Heart right ventricle (tissue), 16 donors: ENCODE data around the gene VAC14. TPM values are rescaled to one million over a fixed set of nuclear protein-coding genes. Genes with fewer than 3 reads are reported as not detected.

ENCODE experiments used
- ATAC-seq, 8 donors: fragments of 200-7000 bp; cut with Tn5 transposase; one replicate each; pipeline ENCODE4 v1.9.1; 2020; ENCODE audit warnings: mild to moderate bottlenecking in 8 of 8, moderate library complexity in 8 of 8, moderate number of reproducible peaks in 1 of 8
- DNase-seq, 2 donors: peaks; one replicate each; pipeline ENCODE4 v3.0.0-alpha.2; 2020
- H3K27ac ChIP-seq, 10 donors: fragments of 200-600 bp; sonication (generic) in 2 of 10; one replicate each; pipeline versions ENCODE4 v1.5.0 to v1.8.0; 2020 to 2022; ENCODE audit warnings: mild to moderate bottlenecking in 3 of 10
- H3K27me3 ChIP-seq, 7 donors: fragments of 200-600 bp; one replicate each; pipeline ENCODE4 v1.8.0; 2021 to 2022; ENCODE audit warnings: mild to moderate bottlenecking in 2 of 7
- H3K36me3 ChIP-seq, 9 donors: fragments of 200-600 bp; sonication (generic) in 1 of 9; one replicate each; pipeline versions ENCODE4 v1.5.0 to v1.8.0; 2020 to 2022; ENCODE audit warnings: mild to moderate bottlenecking in 2 of 9
- H3K4me1 ChIP-seq, 9 donors: fragments of 200-600 bp; sonication (generic) in 1 of 9; one replicate each; pipeline versions ENCODE4 v1.5.0 to v1.8.0; 2020 to 2022; ENCODE audit warnings: mild to moderate bottlenecking in 4 of 9
- H3K4me3 ChIP-seq, 10 donors: fragments of 200-600 bp; sonication (generic) in 2 of 10; one replicate each; pipeline versions ENCODE4 v1.5.0 to v1.8.0; 2020 to 2022; ENCODE audit warnings: mild to moderate bottlenecking in 7 of 10, moderate library complexity in 2 of 10
- H3K9me3 ChIP-seq, 11 donors: fragments of 200-600 bp in 10 of 11; sonication (generic) in 2 of 11; one replicate each; pipeline versions ENCODE4 v1.5.0 to v1.8.0; 2013 to 2022; ENCODE audit warnings: mild to moderate bottlenecking in 2 of 11, control low read depth in 1 of 11, moderate library complexity in 1 of 11
- CTCF ChIP-seq, 9 donors: fragments of 200-600 bp; sonication (generic) in 2 of 9; IDR thresholded peaks; one replicate each; pipeline versions ENCODE4 v1.5.0 to v1.8.0; 2021 to 2022; ENCODE audit warnings: antibody characterized with exemption in 9 of 9, mild to moderate bottlenecking in 5 of 9, moderate library complexity in 1 of 9
- WGBS, 2 donors: extraction: QIAGEN DNeasy Blood & Tissue Kit; methylation state at CpG; one replicate each; pipeline ENCODE4 v1.1.7; 2013; ENCODE audit warnings: inconsistent platforms in 1 of 2; 5-methylcytosine and 5-hydroxymethylcytosine counted together
- intact Hi-C, 10 donors: fragments of 100-400 bp; cut with DNase I; formaldehyde crosslinking; loops; one replicate each; pipeline versions ENCODE4 v1.11.1 to v1.14.2; 2022
- polyA plus RNA-seq, 2 donors: library from polyadenylated mRNA; stranded (reverse); fragments of 200-250 nt; gene quantifications; one replicate each; pipeline ENCODE4 v1.2.3, GENCODE V29; 2013
- total RNA-seq, 10 donors: library from RNA; stranded (reverse); fragmentation: NEBNext Ultra II Directional in 3 of 10; extraction: Animal tissue kit (Norgen Biotek cat#: 25700) in 3 of 10; gene quantifications; one replicate each; pipeline versions ENCODE4 v1.2.1 to v1.2.4, GENCODE V29; 2021 to 2023
- donor health status: Arrhythmogenic right ventricular cardiomyopathy.
- donor health status: ischemic (EF 13 %, LVEDD 7.1; RV severe dilation, severe dysfunction).
- donor health status: healthy with polysubstance abuse.
- donor health status: DM: no; HTN: yes; CAD: no.
- donor health status: DM: no; HTN: no; CAD: no.
- donor health status: ischemic (EF 25% LVEDD 6.9; RV normal size, moderate dysfunction).
- donor health status: ischemic (EF 25% LVEDD 5.7; RV mildly dilated, moderate dysfunction).
- donor health status: healthy.
- donor health status: DM: yes; HTN: yes; CAD: no.
- donor health status: Ischemic cardiomyopathy.
- donor health status: ischemic (EF 35%, LVEDD 5.7; RV mildly dilated, moderate dysfunction).
- donor health status: nonischemic (EF 11% LVEDD 7.7; RV severe dilation, severe dysfunction).
- donor health status: DM: yes; HTN: yes; CAD: no.
- donor health status: PGD.
- donor health status: ischemic (EF 29% LVEDD 5.4; RV normal size, mild dysfunction).
- donor health status: nonischemic (EF 23%, LVEDD 6.1; RV moderate dilation, normal function).

VAC14 gene
- total and polyA plus RNA-seq, 12 donors: 19.2 to 43.7 (median 23.2) TPM

DNA sequence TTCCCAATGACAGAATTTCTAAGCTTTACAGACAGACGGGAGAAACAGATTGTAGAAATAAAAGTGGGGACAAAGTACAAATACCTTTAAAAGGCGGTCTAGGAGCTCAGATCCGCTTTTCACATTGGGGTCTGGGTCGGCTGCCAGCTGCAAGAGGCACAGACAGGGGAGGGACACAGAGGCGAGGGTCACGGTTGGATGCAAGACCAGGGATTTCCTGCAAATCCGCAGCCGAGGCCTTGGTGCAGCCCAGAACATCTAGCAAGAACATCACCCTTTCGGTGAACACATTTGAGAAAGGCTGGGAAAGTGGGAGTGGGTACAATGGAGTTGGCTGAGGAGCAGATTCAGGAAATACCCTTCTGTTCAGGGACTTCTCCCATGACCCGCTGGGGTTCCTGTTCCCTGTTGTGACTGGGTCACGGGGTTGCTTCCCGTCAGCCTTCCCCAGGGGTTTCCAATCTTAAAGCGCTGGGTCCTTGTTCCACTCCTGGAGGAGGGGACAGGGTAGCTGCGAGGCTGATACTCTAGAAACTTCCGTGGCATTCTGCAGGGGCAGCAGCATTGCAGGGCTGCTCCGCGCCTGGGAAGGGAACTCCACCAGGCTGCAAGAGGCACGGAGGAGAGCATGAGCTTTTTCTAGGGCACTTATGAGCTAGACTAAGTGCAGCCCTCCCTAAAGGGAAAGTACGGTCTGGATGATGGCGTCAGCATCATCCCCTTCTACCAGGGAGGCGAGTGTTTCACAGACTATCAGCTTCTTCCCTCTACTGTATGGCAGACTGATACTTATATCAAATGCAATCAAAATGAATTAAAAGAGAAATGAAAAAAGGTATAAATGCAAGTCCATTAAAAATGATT is 16.0 kb downstream of the VAC14 start:
- TF ChIP-seq CTCF (IDR thresholded peaks at IDR 0.05): no peak
- ATAC-seq (no peak), DNase-seq (no peak)
- H3K4me1 ChIP-seq: no peaks in the 10 kb centered on the region
- H3K9me3 ChIP-seq: peaks cover 0 to 7% (median 0%) of the 10 kb centered on the region in 11 donors
- H3K4me3 ChIP-seq: no peak overlapping the region
- peaks cover 0 to 85% (median 44%) of the 10 kb centered on the region in 9 donors for H3K36me3 ChIP-seq
- no peaks in the 10 kb centered on the region for H3K27me3 ChIP-seq
- 82% methylated on average over 21 of the region's 21 CpGs for WGBS, 2 donors
- H3K27ac ChIP-seq: no peak overlapping the region
- intact Hi-C loops: no loop called here

DNA sequence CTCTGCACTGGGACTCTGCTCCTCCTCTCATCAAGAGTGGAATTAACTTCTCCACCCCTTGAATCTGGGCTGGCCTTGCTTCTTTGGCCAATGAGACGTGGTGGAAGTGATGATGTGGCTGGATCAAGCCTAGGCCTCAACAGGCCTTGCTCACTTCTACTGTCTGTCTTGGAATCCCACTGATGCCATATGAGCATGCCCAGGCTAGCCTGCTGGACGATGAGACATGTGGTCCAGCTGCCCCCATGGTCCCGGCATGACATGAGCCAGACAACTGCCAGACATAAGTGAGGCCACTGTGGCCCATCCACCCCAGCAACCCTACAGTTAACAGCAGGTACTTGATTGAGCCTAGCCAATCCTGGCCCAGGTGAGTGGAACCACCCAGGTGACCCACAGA is 18.7 kb downstream of the VAC14 start:
- ATAC-seq (peak in 3 of 8 donors; percentile 3 to 27 (median 5)), DNase-seq (no peak)
- no peaks in the 10 kb centered on the region for H3K27me3 ChIP-seq
- H3K9me3 ChIP-seq: peaks cover 0 to 7% (median 0%) of the 10 kb centered on the region in 11 donors
- peaks cover 0 to 14% (median 0%) of the 10 kb centered on the region in 9 donors for H3K4me1 ChIP-seq
- H3K4me3 ChIP-seq: no peak overlapping the region
- no peak for TF ChIP-seq CTCF (IDR thresholded peaks at IDR 0.05)
- peaks cover 0 to 100% (median 47%) of the 10 kb centered on the region in 9 donors for H3K36me3 ChIP-seq
- 93 to 98% methylated on average over 3 of the region's 3 CpGs for WGBS, 2 donors
- peak overlapping the region in 1 of 10 donors; percentile 29 for H3K27ac ChIP-seq
- intact Hi-C loops: no loop called here

DNA sequence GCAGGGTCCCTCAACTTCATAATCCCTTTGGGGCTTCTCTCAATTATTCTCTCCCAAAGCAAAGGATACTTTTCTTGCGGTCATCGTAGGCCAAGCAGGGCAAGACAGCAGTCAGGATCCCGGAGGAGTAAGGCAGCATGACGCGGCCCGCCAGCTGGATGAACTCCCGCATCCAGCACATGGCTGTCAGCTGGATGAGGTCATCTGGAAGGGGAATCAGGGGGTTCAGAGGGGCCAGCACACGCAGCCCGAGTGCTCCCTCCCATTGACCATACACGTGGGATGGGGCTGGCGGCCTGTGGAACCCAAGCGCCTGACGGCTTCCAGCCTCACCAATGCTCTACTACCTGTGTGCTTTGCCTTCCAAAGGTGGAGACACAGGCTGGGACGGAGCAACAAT is 19.2 kb downstream of the VAC14 start:
- Histone ChIP-seq H3K27me3 (no peaks in the 10 kb centered on the region), H3K9me3 (peaks cover 0 to 7% (median 0%) of the 10 kb centered on the region in 11 donors), H3K4me3 (no peak overlapping the region), H3K4me1 (peaks cover 0 to 14% (median 0%) of the 10 kb centered on the region in 9 donors), H3K36me3 (peaks cover 0 to 99% (median 47%) of the 10 kb centered on the region in 9 donors), H3K27ac (peak overlapping the region in 1 of 10 donors; percentile 29)
- 79 to 87% methylated on average over 14 of the region's 14 CpGs for WGBS, 2 donors
- intact Hi-C loops: no loop called here
- DNase-seq: peak in 1 of 2 donors; percentile 29
- peak in 5 of 8 donors; percentile 5 to 56 (median 35) for ATAC-seq
- no peak for TF ChIP-seq CTCF (IDR thresholded peaks at IDR 0.05)

GRCh38 chr16:70780546-70780945 is 20.4 kb downstream of the VAC14 start:
- ATAC-seq: no peak
- DNase-seq: no peak
- no peak for TF ChIP-seq CTCF (IDR thresholded peaks at IDR 0.05)
- no peak overlapping the region for H3K27ac ChIP-seq
- intact Hi-C loops: no loop called here
- peaks cover 0 to 7% (median 0%) of the 10 kb centered on the region in 11 donors for H3K9me3 ChIP-seq
- no peaks in the 10 kb centered on the region for H3K27me3 ChIP-seq
- 97 to 98% methylated on average over 10 of the region's 10 CpGs for WGBS, 2 donors
- H3K4me1 ChIP-seq: peaks cover 0 to 14% (median 0%) of the 10 kb centered on the region in 9 donors
- H3K36me3 ChIP-seq: peaks cover 0 to 97% (median 47%) of the 10 kb centered on the region in 9 donors
- H3K4me3 ChIP-seq: no peak overlapping the region
